Gastrocnemius medialis (tissue), 4 donors: ENCODE results near the gene IFI16. TPM values are rescaled to one million over a fixed set of nuclear protein-coding genes. Genes with fewer than 3 reads are reported as not detected.
"Not testable (repeated sequence)": the region's sequence is repeated elsewhere in the genome, so short reads cannot be mapped to it uniquely, and the experiment has no call there.

Source experiments
- ATAC-seq, 2 donors: fragments of 150-250 bp; one replicate each; pipeline ENCODE4 v1.9.1; 2016
- DNase-seq, 2 donors: peaks; one replicate each; pipeline ENCODE4 v3.0.0-alpha.2; 2019
- H3K27ac ChIP-seq, 4 donors: fragments of 200-600 bp; sonication (generic); 1 replicate in 1 of 4; 2 replicates in 3 of 4; pipeline ENCODE4 v1.5.1; 2016 to 2018; ENCODE audit warnings: mild to moderate bottlenecking in 2 of 4, moderate library complexity in 1 of 4
- H3K27me3 ChIP-seq, 3 donors: fragments of 200-600 bp; sonication (generic) in 2 of 3; 1 replicate in 1 of 3; 2 replicates in 2 of 3; pipeline versions ENCODE4 v1.5.1 to v1.6.0; 2016 to 2019; ENCODE audit warnings: mild to moderate bottlenecking in 1 of 3, moderate library complexity in 1 of 3
- H3K36me3 ChIP-seq, 2 donors: fragments of 200-600 bp; sonication (generic) in 1 of 2; one replicate each; pipeline ENCODE4 v1.5.1; 2017 to 2018
- H3K4me1 ChIP-seq, 2 donors: fragments of 200-600 bp; sonication (generic) in 1 of 2; one replicate each; pipeline ENCODE4 v1.5.1; 2016 to 2017; ENCODE audit warnings: mild to moderate bottlenecking in 2 of 2
- H3K4me3 ChIP-seq, 4 donors: fragments of 200-600 bp; sonication (generic) in 3 of 4; 1 replicate in 1 of 4; 2 replicates in 3 of 4; pipeline ENCODE4 v1.5.1; 2016 to 2019; ENCODE audit warnings: mild to moderate bottlenecking in 2 of 4
- H3K9me3 ChIP-seq, 3 donors: fragments of 200-600 bp; sonication (generic) in 2 of 3; 1 replicate in 1 of 3; 2 replicates in 2 of 3; pipeline ENCODE4 v1.5.1; 2016 to 2019
- POLR2A ChIP-seq, 2 donors: fragments of 450-650 bp; IDR thresholded peaks; one replicate each; pipeline ENCODE4 v1.6.1; 2017; ENCODE audit warnings: antibody characterized with exemption in 2 of 2, mild to moderate bottlenecking in 2 of 2, moderate library complexity in 2 of 2
- in situ Hi-C, 4 donors: fragments of 200-750 bp; cut with MboI; loops; one replicate each; pipeline versions ENCODE4 v1.15.0 to v1.8.0; 2017; ENCODE audit warnings: low sequenced_read_pairs in 4 of 4
- intact Hi-C: fragments of 100-400 bp; cut with DNase I; formaldehyde crosslinking; loops from one replicate; pipeline ENCODE4 v1.15.1; 2023; ENCODE audit warnings: low total_unique reads
- total RNA-seq, 4 donors: library from RNA; depleted of rRNA; stranded (reverse); fragments of >200 nt; gene quantifications; one replicate each; pipeline versions ENCODE4 v1.1.0 to v1.2.3, GENCODE V29; 2016
- TF ChIP-seq, protein P1 (sequence below), 5 experiments: fragments of 450-650 bp in 3 of 5; fragments of 200-600 bp in 2 of 5; sonication (generic) in 2 of 5; IDR thresholded peaks in 4 of 5; conservative IDR thresholded peaks in 1 of 5; 1 replicate in 4 of 5; 2 replicates in 1 of 5; pipeline ENCODE4 v1.5.1; 2016 to 2019; ENCODE audit warnings: antibody characterized with exemption in 5 of 5, mild to moderate bottlenecking in 3 of 5, moderate library complexity in 3 of 5

Gene IFI16
- total RNA-seq, 4 donors from 2014 or later = 13.5 to 18.5 (median 14.2) TPM

DNA sequence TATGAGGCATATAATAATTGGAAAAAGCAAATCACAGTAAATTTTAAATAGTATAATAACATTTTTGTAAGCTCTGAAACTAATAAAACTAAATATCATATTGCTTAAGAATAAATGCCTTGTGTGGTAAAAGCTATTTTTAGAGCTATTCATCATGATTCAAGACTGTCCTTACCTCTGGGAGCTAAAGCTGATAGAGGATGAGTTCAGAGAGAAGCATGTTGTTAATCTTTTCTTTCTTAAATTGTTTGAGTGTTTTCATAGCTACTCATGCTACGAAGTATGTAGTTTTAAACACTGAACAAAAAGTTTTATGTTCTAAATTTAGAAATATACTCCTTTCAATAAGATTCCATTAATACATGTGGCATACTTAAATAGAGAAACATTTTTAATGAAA lies 30.5 kb downstream of the IFI16 start:
- intact Hi-C loops (no loop called here), in situ Hi-C loops (no loop called here)
- no peaks in the 10 kb centered on the region for H3K9me3 ChIP-seq
- no peak for ATAC-seq
- no peak for TF ChIP-seq POLR2A (IDR thresholded peaks at IDR 0.05)
- TF ChIP-seq, protein P1, sequence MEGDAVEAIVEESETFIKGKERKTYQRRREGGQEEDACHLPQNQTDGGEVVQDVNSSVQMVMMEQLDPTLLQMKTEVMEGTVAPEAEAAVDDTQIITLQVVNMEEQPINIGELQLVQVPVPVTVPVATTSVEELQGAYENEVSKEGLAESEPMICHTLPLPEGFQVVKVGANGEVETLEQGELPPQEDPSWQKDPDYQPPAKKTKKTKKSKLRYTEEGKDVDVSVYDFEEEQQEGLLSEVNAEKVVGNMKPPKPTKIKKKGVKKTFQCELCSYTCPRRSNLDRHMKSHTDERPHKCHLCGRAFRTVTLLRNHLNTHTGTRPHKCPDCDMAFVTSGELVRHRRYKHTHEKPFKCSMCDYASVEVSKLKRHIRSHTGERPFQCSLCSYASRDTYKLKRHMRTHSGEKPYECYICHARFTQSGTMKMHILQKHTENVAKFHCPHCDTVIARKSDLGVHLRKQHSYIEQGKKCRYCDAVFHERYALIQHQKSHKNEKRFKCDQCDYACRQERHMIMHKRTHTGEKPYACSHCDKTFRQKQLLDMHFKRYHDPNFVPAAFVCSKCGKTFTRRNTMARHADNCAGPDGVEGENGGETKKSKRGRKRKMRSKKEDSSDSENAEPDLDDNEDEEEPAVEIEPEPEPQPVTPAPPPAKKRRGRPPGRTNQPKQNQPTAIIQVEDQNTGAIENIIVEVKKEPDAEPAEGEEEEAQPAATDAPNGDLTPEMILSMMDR (IDR thresholded peaks at IDR 0.05 in 4 of 5, conservative IDR thresholded peaks at IDR 0.05 in 1 of 5) = no peak
- no peak overlapping the region for H3K27ac ChIP-seq
- H3K4me1 ChIP-seq = no peaks in the 10 kb centered on the region
- no peak overlapping the region for H3K4me3 ChIP-seq
- no peak for DNase-seq
- no peaks in the 10 kb centered on the region for H3K36me3 ChIP-seq
- H3K27me3 ChIP-seq = no peaks in the 10 kb centered on the region

- no peak for ATAC-seq
- in situ Hi-C loops (no loop called here), intact Hi-C loops (no loop called here)
- no peaks in the 10 kb centered on the region for H3K36me3 ChIP-seq
- H3K4me1 ChIP-seq = no peaks in the 10 kb centered on the region
- no peaks in the 10 kb centered on the region for H3K9me3 ChIP-seq
- no peak for DNase-seq
- no peak overlapping the region for H3K4me3 ChIP-seq
- TF ChIP-seq, protein P1 (IDR thresholded peaks at IDR 0.05 in 4 of 5, conservative IDR thresholded peaks at IDR 0.05 in 1 of 5) = no peak
- TF ChIP-seq POLR2A (IDR thresholded peaks at IDR 0.05) = no peak
- H3K27ac ChIP-seq = no peak overlapping the region
- H3K27me3 ChIP-seq = no peaks in the 10 kb centered on the region
Observed at GRCh38 chr1:159040893-159041724, 31.4 kb downstream of the IFI16 start.

DNA sequence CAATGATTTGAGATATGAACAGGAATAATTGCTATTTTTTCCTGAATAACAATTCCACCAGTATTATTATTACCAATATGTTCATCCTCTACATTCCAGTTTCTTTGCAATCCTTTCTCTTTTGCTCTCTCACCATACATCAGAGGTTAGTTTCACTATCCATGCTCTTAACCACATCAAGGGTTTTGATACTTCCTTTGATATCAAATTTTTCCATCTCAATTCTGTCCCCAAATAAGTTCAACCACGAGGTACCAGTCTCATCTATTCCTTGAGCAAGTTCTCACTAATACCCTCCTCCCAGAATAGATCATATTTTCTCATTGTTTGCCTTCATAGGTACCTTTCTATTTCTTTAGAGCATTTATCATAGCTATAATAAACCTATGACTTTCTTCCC lies 36.8 kb downstream of the IFI16 start:
- ATAC-seq, in situ Hi-C loops: not testable (repeated sequence)

DNA sequence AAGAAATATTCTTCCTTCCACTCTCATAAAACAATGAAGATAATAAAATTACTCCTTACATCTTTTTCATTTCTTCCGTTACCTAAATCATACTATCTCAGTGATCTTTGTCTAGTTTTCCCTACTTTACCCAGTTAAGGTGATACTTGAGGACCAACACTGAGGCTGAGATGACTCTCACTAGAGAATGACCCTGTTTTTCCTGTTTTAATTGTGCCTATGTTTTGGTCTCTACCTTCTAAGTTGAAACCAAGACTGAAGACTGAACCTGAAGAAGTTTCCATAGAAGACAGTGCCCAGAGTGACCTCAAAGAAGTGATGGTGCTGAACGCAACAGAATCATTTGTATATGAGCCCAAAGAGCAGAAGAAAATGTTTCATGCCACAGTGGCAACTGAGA lies 41.7 kb downstream of the IFI16 start:
- Histone ChIP-seq H3K4me3 (no peak overlapping the region), H3K36me3 (no peaks in the 10 kb centered on the region), H3K9me3 (no peaks in the 10 kb centered on the region), H3K27ac (no peak overlapping the region), H3K4me1 (no peaks in the 10 kb centered on the region), H3K27me3 (no peaks in the 10 kb centered on the region)
- intact Hi-C loops = no loop called here
- in situ Hi-C loops = loop anchor here in 1 of 4 donors (25.0 kb wide), 1 partner anchor 839 kb away; no protein-coding TSS in a partner anchor
- TF ChIP-seq POLR2A (IDR thresholded peaks at IDR 0.05) = no peak
- TF ChIP-seq, protein P1 (IDR thresholded peaks at IDR 0.05 in 4 of 5, conservative IDR thresholded peaks at IDR 0.05 in 1 of 5) = no peak
- ATAC-seq (no peak), DNase-seq (no peak)

More for the DNA sequence above, 36.8 kb downstream of the IFI16 start:
- DNase-seq, H3K27ac ChIP-seq, intact Hi-C loops, H3K36me3 ChIP-seq, H3K4me3 ChIP-seq, H3K4me1 ChIP-seq, H3K27me3 ChIP-seq, H3K9me3 ChIP-seq: not testable (repeated sequence)

DNA sequence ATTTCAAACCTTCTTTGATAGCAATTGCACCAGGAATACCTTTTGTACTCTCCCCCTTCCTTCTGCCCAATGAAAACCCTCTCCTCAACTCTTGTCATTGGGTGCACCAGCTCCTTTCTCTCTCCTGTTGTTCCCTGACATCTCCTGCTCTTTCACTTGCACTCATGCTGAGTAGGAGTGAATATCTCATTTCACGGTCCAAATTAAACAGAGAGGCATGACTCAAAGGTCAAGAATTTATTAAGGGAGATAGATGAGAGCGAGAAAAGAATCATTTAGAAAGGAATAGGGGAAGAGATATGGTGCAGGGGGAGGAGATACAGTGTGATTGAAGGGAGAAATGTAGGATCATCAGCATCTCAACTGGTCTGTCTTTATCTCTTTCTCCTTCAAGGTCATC lies 44.7 kb downstream of the IFI16 start:
- DNase-seq = no peak
- Histone ChIP-seq H3K4me1 (no peaks in the 10 kb centered on the region), H3K4me3 (no peak overlapping the region), H3K9me3 (no peaks in the 10 kb centered on the region), H3K36me3 (no peaks in the 10 kb centered on the region), H3K27ac (no peak overlapping the region), H3K27me3 (no peaks in the 10 kb centered on the region)
- ATAC-seq = no peak
- in situ Hi-C loops (loop anchor here in 1 of 4 donors (25.0 kb wide), 1 partner anchor 842 kb away; no protein-coding TSS in a partner anchor), intact Hi-C loops (no loop called here)
- TF ChIP-seq POLR2A (IDR thresholded peaks at IDR 0.05) = no peak
- TF ChIP-seq, protein P1 (IDR thresholded peaks at IDR 0.05 in 4 of 5, conservative IDR thresholded peaks at IDR 0.05 in 1 of 5) = no peak
